BE2C (cell line): ENCODE measurements around the gene RNF207.

Source experiments
- DNase-seq: peaks from one replicate; pipeline ENCODE4 v3.0.0-alpha.2; 2020
- H3K27me3 ChIP-seq: fragments of 250-450 bp; sonication (Bioruptor Pico); 2 replicates; pipeline ENCODE4 v1.5.1; 2020; ENCODE audit warnings: mild to moderate bottlenecking
- H3K36me3 ChIP-seq: fragments of 250-450 bp; sonication (Bioruptor Pico); 2 replicates; pipeline ENCODE4 v1.5.1; 2020; ENCODE audit warnings: mild to moderate bottlenecking
- H3K4me1 ChIP-seq: fragments of 250-450 bp; sonication (Bioruptor Pico); 2 replicates; pipeline ENCODE4 v1.5.1; 2020
- H3K4me3 ChIP-seq: 2 replicates; pipeline ENCODE4 v1.5.1; 2011; ENCODE audit warnings: low read depth, low read length
- H3K9me3 ChIP-seq: fragments of 250-450 bp; sonication (Bioruptor Pico); 2 replicates; pipeline ENCODE4 v1.5.1; 2020
- TF ChIP-seq, protein P1 (sequence below): IDR thresholded peaks from 2 replicates; pipeline ENCODE4 v1.5.1; 2012; ENCODE audit warnings: mild to moderate bottlenecking, low read depth, low read length

RNF207 gene

DNA sequence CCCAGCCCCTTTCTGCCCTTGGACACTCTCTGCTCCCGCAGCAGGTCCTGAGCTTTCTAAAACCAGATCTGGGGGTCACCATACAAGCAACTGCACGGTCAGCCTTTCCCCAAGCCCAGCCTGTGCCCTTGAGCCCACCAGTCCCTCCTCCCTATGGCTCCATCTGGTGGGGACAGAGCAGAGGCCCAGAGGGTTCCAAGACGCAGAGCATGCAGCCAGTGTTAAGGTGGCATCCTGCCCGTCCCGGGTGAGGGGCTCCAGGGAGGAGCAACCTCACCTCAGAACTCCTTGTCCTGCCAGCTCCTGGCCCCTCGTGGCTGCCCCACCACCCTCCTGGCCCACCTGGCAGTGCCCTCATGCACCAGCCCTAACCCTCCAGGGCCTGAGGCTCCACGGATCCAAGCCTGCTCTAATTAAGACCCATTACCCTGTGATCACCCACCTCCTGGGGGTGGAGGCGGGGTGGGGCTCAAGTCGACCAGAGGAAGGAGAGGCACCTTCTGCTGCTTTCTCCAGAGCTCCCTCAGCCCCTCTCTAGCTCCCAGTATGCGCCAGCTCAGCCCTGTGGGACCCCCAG is 34.3 kb upstream of the RNF207 start:
- no peak overlapping the region for H3K4me3 ChIP-seq
- DNase-seq = peak; percentile 66
- TF ChIP-seq, protein P1, sequence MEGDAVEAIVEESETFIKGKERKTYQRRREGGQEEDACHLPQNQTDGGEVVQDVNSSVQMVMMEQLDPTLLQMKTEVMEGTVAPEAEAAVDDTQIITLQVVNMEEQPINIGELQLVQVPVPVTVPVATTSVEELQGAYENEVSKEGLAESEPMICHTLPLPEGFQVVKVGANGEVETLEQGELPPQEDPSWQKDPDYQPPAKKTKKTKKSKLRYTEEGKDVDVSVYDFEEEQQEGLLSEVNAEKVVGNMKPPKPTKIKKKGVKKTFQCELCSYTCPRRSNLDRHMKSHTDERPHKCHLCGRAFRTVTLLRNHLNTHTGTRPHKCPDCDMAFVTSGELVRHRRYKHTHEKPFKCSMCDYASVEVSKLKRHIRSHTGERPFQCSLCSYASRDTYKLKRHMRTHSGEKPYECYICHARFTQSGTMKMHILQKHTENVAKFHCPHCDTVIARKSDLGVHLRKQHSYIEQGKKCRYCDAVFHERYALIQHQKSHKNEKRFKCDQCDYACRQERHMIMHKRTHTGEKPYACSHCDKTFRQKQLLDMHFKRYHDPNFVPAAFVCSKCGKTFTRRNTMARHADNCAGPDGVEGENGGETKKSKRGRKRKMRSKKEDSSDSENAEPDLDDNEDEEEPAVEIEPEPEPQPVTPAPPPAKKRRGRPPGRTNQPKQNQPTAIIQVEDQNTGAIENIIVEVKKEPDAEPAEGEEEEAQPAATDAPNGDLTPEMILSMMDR = peak; percentile 66
- no peaks in the 10 kb centered on the region for H3K4me1 ChIP-seq
- H3K9me3 ChIP-seq = no peaks in the 10 kb centered on the region
- no peaks in the 10 kb centered on the region for H3K27me3 ChIP-seq
- no peaks in the 10 kb centered on the region for H3K36me3 ChIP-seq

DNA sequence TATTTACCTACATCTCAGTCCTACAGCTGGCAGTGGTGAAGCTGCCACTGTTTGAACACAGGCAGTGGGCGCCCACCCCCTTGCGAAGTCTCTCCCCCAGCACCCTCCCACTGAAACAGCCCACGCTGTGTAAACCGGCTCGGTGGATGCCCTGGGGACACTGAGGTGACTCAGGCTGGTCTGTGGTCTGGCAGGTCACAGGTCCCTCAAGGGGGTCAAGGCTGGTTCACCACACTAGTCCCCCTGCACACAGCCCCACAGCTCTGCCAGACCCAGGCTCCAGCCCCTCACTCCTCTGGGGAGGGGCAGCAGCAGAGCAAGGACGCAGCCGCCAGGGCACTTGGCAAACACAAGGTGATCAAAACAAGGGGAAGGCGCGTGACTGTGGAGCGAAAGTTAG is 33.4 kb upstream of the RNF207 start:
- Histone ChIP-seq H3K27me3 (no peaks in the 10 kb centered on the region), H3K4me3 (no peak overlapping the region), H3K4me1 (no peaks in the 10 kb centered on the region), H3K36me3 (no peaks in the 10 kb centered on the region), H3K9me3 (no peaks in the 10 kb centered on the region)
- no peak for DNase-seq
- TF ChIP-seq, protein P1 = no peak

DNA sequence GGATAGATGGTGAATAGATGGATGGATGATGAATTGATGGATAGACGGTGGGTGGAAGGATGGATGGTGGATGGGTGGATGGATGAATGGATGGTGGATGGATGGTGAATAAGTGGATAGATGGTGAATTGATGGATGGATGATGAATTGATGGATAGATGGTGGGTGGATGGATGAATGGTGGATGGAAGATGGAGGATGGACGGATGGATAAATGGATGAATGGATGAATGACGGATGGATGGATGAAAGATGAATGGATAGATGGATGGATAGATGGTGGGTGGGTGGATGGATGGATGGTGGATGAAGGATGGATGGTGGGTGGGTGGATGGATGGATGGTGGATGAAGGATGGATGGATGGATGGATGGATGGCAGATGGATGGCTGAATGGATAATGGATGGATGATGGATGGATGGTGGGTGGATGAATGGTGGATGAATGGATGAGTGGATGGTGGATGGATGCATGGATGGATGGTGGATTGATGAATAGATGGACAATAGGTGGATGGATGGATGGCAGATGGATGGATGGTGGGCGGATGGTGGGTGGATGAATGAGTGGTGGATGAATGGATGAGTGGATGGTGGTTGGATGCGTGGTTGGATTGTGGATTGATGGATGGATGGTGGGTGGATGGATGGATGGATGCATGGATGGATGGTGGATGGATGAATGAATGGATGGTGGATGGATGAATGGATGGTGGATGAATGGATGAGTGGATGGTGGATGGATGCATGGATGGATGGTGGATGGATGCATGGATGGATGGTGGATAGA is 31.1 kb upstream of the RNF207 start:
- H3K9me3 ChIP-seq = no peaks in the 10 kb centered on the region
- TF ChIP-seq, protein P1 = no peak
- no peak for DNase-seq
- peaks cover 15% of the 10 kb centered on the region for H3K27me3 ChIP-seq
- no peaks in the 10 kb centered on the region for H3K36me3 ChIP-seq
- H3K4me1 ChIP-seq = no peaks in the 10 kb centered on the region
- H3K4me3 ChIP-seq = no peak overlapping the region

DNA sequence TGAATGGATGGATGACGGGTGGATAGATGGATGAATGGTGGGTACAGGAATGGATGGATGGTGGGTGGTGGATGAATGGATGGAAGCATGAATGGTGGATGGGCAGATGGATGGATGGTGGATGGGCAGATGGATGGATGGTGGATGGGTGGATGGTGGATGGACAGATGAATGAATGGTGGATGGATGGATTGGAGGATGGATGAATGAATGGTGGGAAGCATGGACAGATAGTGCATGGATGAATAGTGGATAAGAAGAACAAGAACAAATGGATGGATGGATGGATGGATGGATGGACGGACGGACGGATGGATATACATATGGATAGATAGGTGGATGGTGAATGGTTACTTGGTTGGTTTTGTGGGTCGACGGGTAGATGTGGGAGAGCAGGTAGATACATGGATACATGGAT is 30.5 kb upstream of the RNF207 start:
- no peaks in the 10 kb centered on the region for H3K4me1 ChIP-seq
- peaks cover 19% of the 10 kb centered on the region for H3K27me3 ChIP-seq
- H3K9me3 ChIP-seq = no peaks in the 10 kb centered on the region
- TF ChIP-seq, protein P1 = no peak
- DNase-seq = no peak
- H3K4me3 ChIP-seq = no peak overlapping the region
- no peaks in the 10 kb centered on the region for H3K36me3 ChIP-seq

DNA sequence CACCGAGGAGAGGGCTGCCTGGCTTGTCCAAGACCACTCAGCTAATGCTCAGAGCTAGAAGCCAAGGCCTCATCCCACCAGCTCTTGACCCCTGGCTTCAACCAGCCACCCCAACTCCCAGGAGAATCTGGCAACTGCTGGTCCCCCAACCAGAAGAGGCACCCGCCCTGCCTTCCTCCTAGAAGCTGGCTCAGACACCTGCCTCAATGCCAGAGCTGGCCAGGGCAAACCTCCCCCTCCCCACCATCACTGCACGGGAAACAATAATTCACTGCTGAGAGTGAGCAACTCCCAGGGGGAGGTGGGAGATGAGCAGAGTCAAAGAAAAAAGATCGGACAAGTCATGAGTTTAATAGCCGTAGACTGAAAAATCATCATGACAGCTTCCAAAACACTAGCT is 29.1 kb upstream of the RNF207 start:
- H3K36me3 ChIP-seq = no peaks in the 10 kb centered on the region
- TF ChIP-seq, protein P1 = no peak
- no peaks in the 10 kb centered on the region for H3K4me1 ChIP-seq
- no peak overlapping the region for H3K4me3 ChIP-seq
- no peak for DNase-seq
- H3K9me3 ChIP-seq = no peaks in the 10 kb centered on the region
- H3K27me3 ChIP-seq = peaks cover 29% of the 10 kb centered on the region
